GM19351 (cell line): Measurements from ENCODE around the gene CCDC33.

Experiments
- ATAC-seq: cut with Tn5 transposase; IDR thresholded peaks from one replicate; pipeline ENCODE4 v1.9.1; 2021; ENCODE audit warnings: mild to moderate bottlenecking, moderate library complexity; ENCODE audit not compliant: unreplicated experiment

The CCDC33 gene

GRCh38 chr15:74208901-74209559 lies 27.1 kb upstream of the CCDC33 start:
- ATAC-seq = no peak

GRCh38 chr15:74209560-74209958 lies 26.6 kb upstream of the CCDC33 start:
- ATAC-seq = no peak

GRCh38 chr15:74209997-74210671 lies 26.0 kb upstream of the CCDC33 start:
- ATAC-seq = no peak

- ATAC-seq = no peak
These were observed 25.4 kb upstream of the CCDC33 start for GRCh38 chr15:74210729-74211128.

GRCh38 chr15:74211656-74212055 lies 24.5 kb upstream of the CCDC33 start:
- ATAC-seq = no peak

GRCh38 chr15:74212494-74212893 lies 23.6 kb upstream of the CCDC33 start:
- ATAC-seq = no peak

GRCh38 chr15:74213858-74214284 lies 22.3 kb upstream of the CCDC33 start:
- no peak for ATAC-seq

GRCh38 chr15:74214324-74215021 lies 21.7 kb upstream of the CCDC33 start:
- no peak for ATAC-seq

GRCh38 chr15:74215958-74216357 lies 20.2 kb upstream of the CCDC33 start:
- no peak for ATAC-seq

GRCh38 chr15:74216949-74217348 lies 19.2 kb upstream of the CCDC33 start:
- no peak for ATAC-seq

GRCh38 chr15:74217907-74218885 lies 17.9 kb upstream of the CCDC33 start:
- ATAC-seq = no peak

GRCh38 chr15:74220475-74221248 lies 15.5 kb upstream of the CCDC33 start:
- ATAC-seq = no peak

GRCh38 chr15:74221399-74222239 lies 14.5 kb upstream of the CCDC33 start:
- ATAC-seq = no peak

GRCh38 chr15:74222240-74223119 lies 13.6 kb upstream of the CCDC33 start:
- no peak for ATAC-seq

- no peak for ATAC-seq
These were observed 10.2 kb upstream of the CCDC33 start for GRCh38 chr15:74225928-74226327.

- ATAC-seq = no peak
These were observed 9.2 kb upstream of the CCDC33 start for GRCh38 chr15:74226761-74227540.

- no peak for ATAC-seq
These were observed 8.0 kb upstream of the CCDC33 start for GRCh38 chr15:74227968-74228722.
